PC-3 (cell line): Measurements from ENCODE around the gene B4GALNT1. TPM values are rescaled to one million over a fixed set of nuclear protein-coding genes. Genes with fewer than 3 reads are reported as not detected.
"Not testable (repeated sequence)": the region's sequence is repeated elsewhere in the genome, so short reads cannot be mapped to it uniquely, and the experiment has no call there.

ENCODE experiments used
- ATAC-seq: fragments of 200-7000 bp; cut with Tn5 transposase; 2 replicates; pipeline ENCODE4 v1.9.1; 2020; ENCODE audit warnings: mild to moderate bottlenecking, moderate library complexity
- BruUV-seq: library from RNA; stranded (reverse); fragments of 400-500 nt; replicated peaks from 2 replicates; lab custom pipeline; 2021; lab: Mats Ljungman, UMichigan
- CTCF ChIA-PET: fragments of 300-600 bp; sonication (Branson Sonifier 250); formaldehyde crosslinking; loops from one replicate; lab custom pipeline; 2022; ENCODE audit warnings: antibody characterized with exemption; lab: Charles Lee
- POLR2A ChIA-PET: fragments of 300-600 bp; sonication (Branson Sonifier 250); formaldehyde crosslinking; loops from one replicate; lab custom pipeline; 2022; ENCODE audit warnings: antibody characterized with exemption; ENCODE audit not compliant: unreplicated experiment; lab: Charles Lee
- DNase-seq: peaks from one replicate; pipeline ENCODE4 v3.0.0-alpha.2; 2015
- H2AFZ ChIP-seq: fragments of 300-600 bp; sonication (generic); 2 replicates; pipeline ENCODE4 v1.6.0; 2016; ENCODE audit warnings: antibody characterized with exemption, low read length
- H3F3A ChIP-seq: fragments of 300-600 bp; sonication (generic); one replicate; pipeline ENCODE4 v1.6.0; 2017; ENCODE audit warnings: antibody characterized with exemption, low read length, control low read depth, mild to moderate bottlenecking; ENCODE audit not compliant: unreplicated experiment
- H3K27ac ChIP-seq: fragments of 300-600 bp; sonication (generic); 2 replicates; pipeline ENCODE4 v1.5.1; 2016; ENCODE audit warnings: mild to moderate bottlenecking, low read length
- H3K27me3 ChIP-seq: fragments of 300-600 bp; sonication (generic); 2 replicates; pipeline ENCODE4 v1.6.1; 2016; ENCODE audit warnings: low read length, mixed read lengths
- H3K36me3 ChIP-seq: fragments of 300-600 bp; sonication (generic); 2 replicates; pipeline ENCODE4 v1.6.1; 2016; ENCODE audit warnings: low read depth, mixed run types, low read length, mixed read lengths
- H3K4me1 ChIP-seq: fragments of 300-600 bp; sonication (generic); 2 replicates; pipeline ENCODE4 v1.5.1; 2016; ENCODE audit warnings: low read length; ENCODE audit not compliant: insufficient read depth
- H3K4me2 ChIP-seq: fragments of 300-600 bp; sonication (generic); 2 replicates; pipeline ENCODE4 v1.6.0; 2016; ENCODE audit warnings: low read length
- H3K4me3 ChIP-seq: fragments of 300-600 bp; sonication (generic); 2 replicates; pipeline ENCODE4 v1.5.1; 2016; ENCODE audit warnings: mild to moderate bottlenecking, low read length, mixed read lengths
- H3K79me2 ChIP-seq: fragments of 300-600 bp; sonication (generic); 2 replicates; pipeline ENCODE4 v1.6.1; 2017; ENCODE audit warnings: low read length, mixed read lengths
- H3K9ac ChIP-seq: fragments of 300-600 bp; sonication (generic); 2 replicates; pipeline ENCODE4 v1.6.0; 2016; ENCODE audit warnings: mild to moderate bottlenecking, low read length
- H3K9me2 ChIP-seq: fragments of 300-600 bp; sonication (generic); replicated peaks from 2 replicates; pipeline ENCODE4 v1.6.1; 2016; ENCODE audit warnings: mixed run types, low read length, mixed read lengths
- H3K9me3 ChIP-seq: fragments of 300-600 bp; sonication (generic); 2 replicates; pipeline ENCODE4 v1.6.1; 2016; ENCODE audit warnings: low read length, mixed read lengths
- H4K20me1 ChIP-seq: fragments of 300-600 bp; sonication (generic); 2 replicates; pipeline ENCODE4 v1.6.1; 2016; ENCODE audit warnings: low read length, mixed read lengths
- CTCF ChIP-seq: fragments of 300-600 bp; sonication (generic); conservative IDR thresholded peaks from 2 replicates; pipeline ENCODE4 v1.5.1; 2017; ENCODE audit warnings: antibody characterized with exemption, low read depth, mild to moderate bottlenecking, low read length
- EZH2 ChIP-seq: fragments of 300-600 bp; sonication (generic); IDR thresholded peaks from one replicate; pipeline ENCODE4 v1.6.1; 2017; ENCODE audit warnings: antibody characterized with exemption, mild to moderate bottlenecking, low read length; ENCODE audit not compliant: unreplicated experiment
- EZH2phosphoT487 ChIP-seq: fragments of 300-600 bp; sonication (generic); IDR thresholded peaks from 2 replicates; pipeline ENCODE4 v1.6.1; 2018; ENCODE audit warnings: mild to moderate bottlenecking, antibody characterized with exemption, low read length, borderline replicate concordance
- intact Hi-C: fragments of 100-400 bp; cut with micrococcal nuclease; formaldehyde crosslinking; loops from 2 replicates; pipeline ENCODE4 v1.9.0; 2023
- total RNA-seq: library from RNA; depleted of rRNA; stranded (reverse); fragments of >200 nt; gene quantifications from 2 replicates; pipeline ENCODE4 v1.2.3, GENCODE V29; 2014

The B4GALNT1 gene
- total RNA-seq, 1 experiment from 2014 or later, result 39.0 TPM

DNA sequence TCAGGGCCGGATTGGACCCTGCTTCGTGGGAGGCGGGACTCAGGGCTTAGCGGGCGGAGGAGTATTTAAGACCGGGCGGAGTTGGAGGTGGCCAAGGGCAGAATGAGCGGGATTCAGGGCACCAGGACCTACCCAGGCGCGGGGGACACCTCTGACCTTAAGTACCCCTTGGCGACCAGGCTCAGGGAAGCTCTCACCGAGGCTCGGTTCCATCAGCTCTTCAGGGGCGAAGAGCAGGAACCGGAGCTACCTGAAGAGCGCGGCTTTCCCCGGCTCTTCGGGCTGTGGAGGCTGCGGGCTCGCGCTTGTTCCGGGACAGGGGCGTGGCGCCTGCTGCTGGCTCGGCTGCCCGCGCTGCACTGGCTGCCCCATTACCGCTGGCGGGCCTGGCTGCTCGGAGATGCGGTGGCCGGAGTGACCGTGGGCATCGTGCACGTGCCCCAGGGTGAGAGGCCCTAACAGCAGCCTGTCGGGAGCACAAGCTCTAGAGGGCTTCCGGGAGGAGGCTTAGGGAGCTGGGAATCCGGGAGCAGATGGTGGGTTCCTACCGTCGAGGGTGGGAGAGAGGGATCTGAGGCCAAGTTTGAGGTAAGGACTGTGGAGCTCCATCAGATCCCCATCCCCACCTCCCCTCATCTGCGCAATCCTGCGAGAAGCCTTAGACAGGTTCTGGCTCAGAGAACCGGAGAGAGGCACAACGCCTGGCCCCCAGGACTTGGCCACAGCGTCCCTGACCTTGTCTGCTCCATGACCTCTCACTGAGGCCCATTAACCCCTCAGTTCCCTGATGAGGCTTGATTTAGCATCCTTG lies 13.4 kb downstream of the B4GALNT1 start:
- Histone ChIP-seq H3K27me3 (peaks cover 15% of the 10 kb centered on the region), H3K9ac (no peak overlapping the region), H3K27ac (no peak overlapping the region), H3K9me3 (no peaks in the 10 kb centered on the region), H3K4me1 (no peaks in the 10 kb centered on the region), H3F3A (no peaks in the 10 kb centered on the region), H3K4me3 (no peak overlapping the region), H2AFZ (no peak overlapping the region), H3K36me3 (no peaks in the 10 kb centered on the region), H3K79me2 (no peaks in the 10 kb centered on the region), H4K20me1 (no peaks in the 10 kb centered on the region), H3K4me2 (no peak overlapping the region), H3K9me2 (no peaks in the 10 kb centered on the region)
- no peak for TF ChIP-seq CTCF
- TF ChIP-seq EZH2, result no peak
- no peak for TF ChIP-seq EZH2phosphoT487
- no TSS peak for BruUV-seq
- no peak for DNase-seq
- intact Hi-C loops, result no loop called here
- no peak for ATAC-seq
- CTCF ChIA-PET, result no interaction called here
- POLR2A ChIA-PET, result no interaction called here

GRCh38 chr12:57618966-57619433 lies 14.0 kb downstream of the B4GALNT1 start:
- Histone ChIP-seq H3K9me2 (no peaks in the 10 kb centered on the region), H3K36me3 (no peaks in the 10 kb centered on the region), H4K20me1 (no peaks in the 10 kb centered on the region), H2AFZ (no peak overlapping the region), H3F3A (no peaks in the 10 kb centered on the region), H3K79me2 (no peaks in the 10 kb centered on the region), H3K9me3 (no peaks in the 10 kb centered on the region), H3K27ac (no peak overlapping the region), H3K9ac (no peak overlapping the region), H3K4me1 (no peaks in the 10 kb centered on the region), H3K27me3 (peaks cover 15% of the 10 kb centered on the region), H3K4me3 (no peak overlapping the region), H3K4me2 (no peak overlapping the region)
- DNase-seq (no peak), ATAC-seq (no peak)
- ChIA-PET POLR2A (no interaction called here), CTCF (no interaction called here)
- intact Hi-C loops, result no loop called here
- no peak for TF ChIP-seq EZH2phosphoT487
- TF ChIP-seq CTCF, result no peak
- no peak for TF ChIP-seq EZH2
- BruUV-seq, result no TSS peak

GRCh38 chr12:57618431-57618830 lies 14.6 kb downstream of the B4GALNT1 start:
- H3K4me3 ChIP-seq, H4K20me1 ChIP-seq, BruUV-seq, H3K79me2 ChIP-seq, CTCF ChIA-PET, H3K9ac ChIP-seq, H3K27ac ChIP-seq, H3K36me3 ChIP-seq, ATAC-seq, intact Hi-C loops, H3K4me2 ChIP-seq, DNase-seq, H3K9me3 ChIP-seq, H2AFZ ChIP-seq, H3K9me2 ChIP-seq, H3K4me1 ChIP-seq, H3F3A ChIP-seq, POLR2A ChIA-PET: not testable (repeated sequence)
- peaks cover 15% of the 10 kb centered on the region for H3K27me3 ChIP-seq
